HG03066 (cell line): Measurements from ENCODE around the gene PODXL.
A peak's percentile ranks its signal among the peaks of the same experiment; 100 is the strongest.
"Not testable (repeated sequence)": the region's sequence is repeated elsewhere in the genome, so short reads cannot be mapped to it uniquely, and the experiment has no call there.

ENCODE experiments used
- ATAC-seq: cut with Tn5 transposase; IDR thresholded peaks from one replicate; pipeline ENCODE4 v1.9.1; 2021; ENCODE audit warnings: low read depth; ENCODE audit not compliant: unreplicated experiment

PODXL gene

GRCh38 chr7:131513245-131514061 lies 43.0 kb downstream of the PODXL start:
- ATAC-seq: peak; percentile 97

GRCh38 chr7:131511774-131512535 lies 44.5 kb downstream of the PODXL start:
- ATAC-seq: no peak

- no peak for ATAC-seq
Measured at GRCh38 chr7:131511071-131511470, 45.4 kb downstream of the PODXL start.

GRCh38 chr7:131509781-131510180 lies 46.6 kb downstream of the PODXL start:
- no peak for ATAC-seq

GRCh38 chr7:131508754-131509486 lies 47.5 kb downstream of the PODXL start:
- ATAC-seq: no peak

- no peak for ATAC-seq
Measured at GRCh38 chr7:131507592-131508331, 48.7 kb downstream of the PODXL start.

- ATAC-seq: no peak
Measured at GRCh38 chr7:131506597-131506996, 49.8 kb downstream of the PODXL start.

- ATAC-seq: no peak
Measured at GRCh38 chr7:131505636-131506557, 50.5 kb downstream of the PODXL start.

- not testable (repeated sequence) for ATAC-seq
Measured at GRCh38 chr7:131505037-131505620, 51.3 kb downstream of the PODXL start.

- ATAC-seq: no peak
Measured at GRCh38 chr7:131504157-131504899, 52.1 kb downstream of the PODXL start.

GRCh38 chr7:131503639-131504038 lies 52.8 kb downstream of the PODXL start:
- ATAC-seq: no peak

- no peak for ATAC-seq
Measured at GRCh38 chr7:131502810-131503508, 53.5 kb downstream of the PODXL start.

- no peak for ATAC-seq
Measured at GRCh38 chr7:131501930-131502685, 54.3 kb downstream of the PODXL start.

GRCh38 chr7:131501422-131501821 lies 55.0 kb downstream of the PODXL start:
- ATAC-seq: peak; percentile 88

- no peak for ATAC-seq
Measured at GRCh38 chr7:131500357-131500756, 56.1 kb downstream of the PODXL start.

GRCh38 chr7:131499801-131500200 lies 56.6 kb downstream of the PODXL start:
- ATAC-seq: no peak
